GM21526 (cell line): ENCODE results near the gene SLC6A8.
"Not testable (repeated sequence)": the region's sequence is repeated elsewhere in the genome, so short reads cannot be mapped to it uniquely, and the experiment has no call there.

Experiments used
- ATAC-seq: cut with Tn5 transposase; IDR thresholded peaks from one replicate; pipeline ENCODE4 v1.9.1; 2021; ENCODE audit warnings: moderate library complexity; ENCODE audit not compliant: unreplicated experiment, low FRiP score

Gene SLC6A8

DNA sequence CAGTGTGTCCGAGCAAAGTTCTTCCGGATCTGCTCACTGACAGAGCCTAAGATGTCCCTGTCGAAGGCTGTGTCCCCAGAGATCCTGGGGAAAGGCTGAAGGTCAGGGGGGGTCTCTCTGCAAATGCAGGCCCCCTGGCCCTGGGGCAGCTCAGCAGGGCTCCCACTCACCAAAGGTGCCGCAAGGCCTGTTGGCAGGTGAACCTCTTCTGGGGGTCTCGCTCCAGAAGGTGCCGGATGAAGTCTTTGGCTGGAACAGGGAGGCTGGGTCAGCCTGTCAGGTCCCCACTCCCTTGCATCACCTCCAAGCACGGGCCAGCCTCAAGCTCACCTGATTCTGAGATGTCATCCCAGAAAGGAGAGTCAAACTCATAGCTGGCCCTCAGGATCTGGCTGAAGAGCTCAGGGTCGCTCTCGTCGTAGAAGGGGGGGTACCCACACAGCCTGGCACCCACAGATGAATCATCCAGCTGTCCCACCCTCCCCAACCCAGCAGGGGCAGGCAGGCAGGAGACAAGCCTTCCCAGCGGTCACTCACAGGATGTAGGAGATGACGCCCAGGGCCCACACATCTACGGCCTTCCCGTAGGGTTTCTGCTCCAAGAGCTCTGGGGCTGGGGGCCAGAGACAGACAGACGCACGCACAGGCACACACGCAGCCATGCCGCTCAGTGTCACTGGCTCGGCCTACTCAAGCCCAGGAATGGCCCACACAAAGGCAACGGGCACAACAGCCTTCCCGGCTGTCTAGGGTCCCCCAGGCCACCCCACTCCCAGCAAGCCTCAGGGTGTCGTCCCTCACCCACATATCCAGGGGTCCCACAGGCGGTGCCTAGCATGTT, 16.8 kb upstream of the SLC6A8 start:
- ATAC-seq, result no peak

DNA sequence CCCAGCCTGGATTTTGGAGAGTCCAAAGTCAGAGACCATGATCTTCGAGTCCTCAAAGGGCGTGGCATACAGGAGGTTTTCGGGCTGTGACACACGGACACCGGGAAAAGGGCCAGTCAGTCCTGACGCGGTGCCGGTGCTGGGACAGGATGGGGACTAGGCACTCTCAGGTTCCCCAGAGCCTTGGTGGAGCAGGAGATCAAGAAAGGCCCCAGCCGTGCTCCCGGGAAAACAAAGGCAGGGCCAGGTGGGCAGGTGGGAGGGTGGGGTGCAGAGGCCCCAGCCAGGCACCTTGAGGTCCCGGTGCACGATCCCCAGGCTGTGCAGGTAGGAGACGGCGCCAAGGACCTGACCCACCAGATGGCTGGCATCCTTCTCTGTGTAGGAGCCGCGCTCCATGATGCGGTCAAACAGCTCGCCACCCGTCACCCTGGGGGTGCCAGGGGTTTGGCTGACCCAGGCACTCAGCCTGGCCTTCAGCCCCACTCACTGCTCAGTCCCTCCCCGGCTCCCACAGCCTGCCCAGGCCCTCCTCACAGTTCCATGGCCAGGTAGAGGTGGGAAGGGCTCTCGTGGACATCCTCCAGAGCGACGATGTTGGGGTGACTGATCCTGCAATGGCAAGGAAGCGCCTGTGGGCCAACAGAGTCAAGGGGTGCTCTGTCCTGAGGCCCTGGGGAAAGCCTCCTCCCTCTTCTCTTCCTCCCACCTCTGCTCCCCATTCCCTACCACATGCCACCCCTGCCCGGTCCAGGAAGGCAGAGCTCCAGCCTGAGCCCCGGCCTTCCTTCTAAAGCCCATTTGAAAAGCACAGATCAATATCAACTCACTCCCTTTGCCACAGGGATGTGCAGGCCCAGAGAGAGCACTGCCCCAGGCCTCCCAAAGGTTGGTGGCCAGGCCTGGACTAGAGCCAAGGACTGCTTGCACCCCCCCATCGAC, 15.9 kb upstream of the SLC6A8 start:
- no peak for ATAC-seq

DNA sequence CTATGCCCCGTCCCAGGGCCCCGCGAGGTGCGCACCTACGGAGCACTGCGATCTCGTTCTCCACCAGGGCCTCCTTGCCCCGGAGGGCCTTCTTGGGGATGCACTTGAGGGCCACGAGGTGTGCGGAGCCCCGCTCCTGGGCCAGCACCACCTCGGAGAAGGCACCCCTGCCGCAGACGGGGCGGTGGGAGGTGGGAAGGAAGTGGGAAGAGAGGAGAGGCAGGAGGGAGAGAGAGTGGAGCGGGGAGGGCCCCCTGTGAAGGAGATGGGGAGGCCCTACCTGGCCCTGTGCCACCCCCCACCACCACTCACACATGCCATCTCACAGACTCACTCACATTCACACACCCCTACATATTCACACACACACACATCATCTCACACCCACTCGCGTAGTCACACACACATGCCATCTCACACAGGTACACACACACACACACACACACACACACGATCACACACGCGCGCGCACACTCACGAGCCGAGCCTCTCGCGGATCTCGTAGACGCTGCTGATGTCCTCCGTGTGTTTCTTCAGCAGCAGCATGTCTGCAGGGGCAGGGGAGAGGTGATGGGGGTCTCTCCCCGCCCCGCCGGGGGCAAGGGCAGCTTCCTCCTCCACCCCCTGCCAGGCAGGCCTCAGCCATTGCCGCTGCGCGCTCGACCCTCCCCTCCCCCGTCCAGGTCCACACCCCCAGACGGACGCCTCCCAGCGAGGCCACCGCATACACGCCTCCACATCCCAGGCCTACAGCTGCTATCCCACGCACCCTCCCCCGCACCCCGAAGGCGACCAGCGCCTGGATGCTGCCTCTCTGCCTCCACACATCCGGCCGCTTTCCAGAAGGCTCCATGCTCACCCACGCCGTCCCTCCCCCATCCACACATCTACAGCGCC, 14.9 kb upstream of the SLC6A8 start:
- ATAC-seq, result no peak

DNA sequence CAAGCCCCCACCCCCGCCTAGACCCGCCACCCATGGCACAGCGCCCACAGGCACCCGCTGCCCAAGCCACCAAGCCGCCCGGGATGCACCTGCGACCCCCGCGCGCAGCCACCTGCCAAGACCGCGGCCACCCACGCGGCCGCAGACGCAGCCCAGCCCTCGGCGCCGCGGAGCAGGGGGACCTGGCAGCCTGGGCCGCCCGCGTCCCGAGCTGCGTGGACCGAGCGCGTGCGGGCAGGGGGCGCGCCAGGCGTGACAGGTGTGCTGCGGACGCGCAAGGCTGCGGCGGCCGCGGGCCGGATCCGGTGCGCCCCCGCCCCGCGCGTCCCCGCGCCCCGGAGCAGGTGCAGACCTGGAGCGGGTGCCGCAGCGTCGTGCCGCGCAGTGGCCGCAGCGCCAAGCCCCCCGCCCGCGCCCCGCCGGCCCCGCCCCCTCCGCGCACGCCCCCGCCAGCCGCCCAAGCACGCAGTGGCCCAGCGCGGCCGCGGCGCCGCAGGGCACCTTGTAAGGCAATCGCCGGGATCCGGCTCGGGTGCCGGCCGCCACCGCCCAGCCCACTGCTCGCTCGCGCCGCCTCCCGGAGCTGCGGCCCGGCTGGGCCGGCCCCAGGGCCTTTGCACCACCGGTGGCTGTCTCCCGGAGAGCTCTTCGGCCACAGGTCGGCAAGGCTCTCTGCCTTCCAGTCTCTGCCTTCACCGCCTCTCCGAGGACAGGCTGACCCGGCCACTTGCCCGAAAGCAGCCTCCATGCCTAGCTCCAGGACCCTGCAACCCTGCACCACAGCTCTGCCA, 14.1 kb upstream of the SLC6A8 start, which contains the start of gene PNCK:
Gene PNCK, minus strand, starts transcription at position 386 of the 791 bp plus-strand sequence. CDS start 737 bp downstream, outside the sequence.
- no peak for ATAC-seq

DNA sequence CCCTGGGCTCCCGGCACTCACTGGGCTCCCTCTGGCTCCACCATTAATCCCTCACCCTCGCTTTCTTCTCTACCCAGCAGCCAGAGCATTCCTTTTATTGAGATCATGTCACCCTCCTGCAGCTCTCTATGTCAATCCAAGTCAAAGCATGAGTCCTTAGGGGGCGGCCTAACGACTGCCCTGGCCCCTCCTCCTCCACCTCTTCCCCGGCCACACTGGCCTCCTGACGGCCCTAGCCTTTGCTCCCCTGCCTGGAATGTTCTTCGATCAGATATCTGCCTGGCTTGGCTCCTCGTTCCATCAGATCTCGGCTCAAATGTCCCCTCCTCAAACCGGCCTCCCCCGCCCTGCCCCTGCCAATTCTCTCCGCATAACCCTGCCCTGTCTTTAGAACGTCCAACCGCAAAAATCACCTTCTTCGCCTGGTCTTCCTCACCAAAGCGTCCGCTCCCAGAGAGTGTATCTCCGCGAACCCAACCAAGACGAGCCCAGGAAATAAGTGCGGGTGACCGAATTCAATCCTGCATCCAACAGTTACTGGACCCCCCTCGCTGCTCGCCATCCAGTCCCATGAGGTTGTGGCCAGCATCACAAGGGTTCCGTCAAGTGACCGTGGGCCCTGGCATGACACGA, 13.4 kb upstream of the SLC6A8 start:
- no peak for ATAC-seq

DNA sequence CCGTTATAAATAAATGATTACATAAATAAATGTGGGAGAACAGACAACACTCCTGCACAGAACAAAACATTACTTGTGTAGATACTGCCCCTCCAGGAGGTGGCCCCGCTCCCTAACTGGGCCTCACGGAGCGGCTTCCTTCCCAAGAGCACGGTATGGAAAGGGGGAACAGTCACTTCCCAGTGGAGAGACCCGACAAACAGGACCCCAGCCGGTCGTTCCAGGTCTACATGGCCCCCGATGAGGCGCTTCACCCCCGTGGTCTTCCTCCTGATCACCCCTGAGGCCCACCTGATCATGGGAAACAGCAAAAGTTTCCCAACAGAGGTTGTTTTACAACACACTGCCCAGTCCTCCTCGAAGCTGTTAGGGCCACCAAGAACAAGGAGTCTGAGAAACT, 6.6 kb upstream of the SLC6A8 start:
- ATAC-seq, result no peak

DNA sequence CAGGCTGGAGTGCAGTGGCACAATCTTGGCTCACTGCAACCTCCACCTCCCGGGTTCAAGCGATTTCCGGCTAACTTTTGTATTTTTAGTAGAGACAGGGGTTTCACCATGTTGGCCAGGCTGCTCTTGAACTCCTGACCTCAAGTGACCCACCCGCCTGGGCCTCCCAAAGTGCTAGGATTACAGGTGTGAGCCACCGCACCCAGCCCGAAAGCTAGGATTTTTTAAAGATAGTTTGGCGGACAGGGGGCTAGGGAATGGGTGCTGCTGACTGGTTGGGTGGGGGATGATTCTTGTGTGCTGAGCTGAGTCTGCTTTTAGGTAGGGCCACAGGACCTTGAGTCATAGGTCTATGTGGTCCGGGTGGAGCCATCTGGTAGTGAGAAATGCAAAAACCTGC, 4.2 kb upstream of the SLC6A8 start:
- ATAC-seq, result not testable (repeated sequence)

DNA sequence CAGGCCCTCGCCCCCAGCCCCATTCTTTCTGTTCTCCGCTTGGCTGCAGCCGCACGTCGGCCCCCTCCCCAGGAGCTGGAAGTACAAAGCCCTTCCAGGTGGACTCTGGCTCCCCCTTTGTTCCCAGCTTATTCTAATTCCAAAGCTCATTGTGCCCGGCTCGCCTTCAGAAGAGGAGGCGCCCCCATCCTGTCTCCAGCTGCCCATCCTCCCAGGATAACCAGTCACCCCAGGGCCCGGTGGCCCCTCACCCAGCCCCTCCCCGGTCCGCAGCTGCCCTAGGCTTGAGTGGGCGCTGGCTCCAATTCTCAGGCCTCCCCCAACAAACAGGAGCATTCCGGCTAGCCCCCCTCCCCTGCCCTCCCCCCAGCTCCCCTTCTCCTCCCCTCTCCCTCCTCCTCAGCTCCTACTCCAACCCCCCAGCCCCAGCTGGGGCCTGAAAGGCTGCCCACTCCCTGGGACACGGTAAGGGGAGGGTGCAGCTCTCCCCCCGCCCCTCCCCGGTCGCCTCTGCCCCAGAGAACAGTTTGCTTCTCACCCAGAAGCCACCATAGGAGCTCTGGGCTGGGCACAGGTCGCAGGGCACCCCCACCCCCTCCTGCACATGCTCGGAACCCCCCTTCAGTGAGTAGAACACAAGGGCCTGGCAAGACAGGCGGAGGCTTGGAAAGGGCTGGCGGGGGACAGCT, 3.1 kb upstream of the SLC6A8 start:
- ATAC-seq, result no peak

DNA sequence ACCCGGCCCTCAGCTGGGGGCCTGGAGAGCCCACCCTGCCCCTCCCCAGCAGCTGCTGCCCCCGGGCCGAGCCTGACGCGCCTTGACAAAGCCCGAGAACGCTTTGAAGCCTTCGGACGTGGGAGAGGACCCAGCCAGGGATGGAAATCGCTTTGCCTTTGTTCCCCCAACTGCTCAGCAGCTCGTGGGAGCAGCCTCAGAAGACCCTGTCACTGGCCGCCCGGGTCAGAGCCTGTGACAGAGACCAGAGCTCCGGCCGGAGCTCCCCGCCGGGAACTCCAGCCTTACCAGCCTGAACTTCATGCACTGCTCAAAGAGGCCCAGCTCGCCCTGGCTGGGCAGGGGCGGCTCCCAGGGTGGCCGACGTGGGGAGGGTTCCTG, 2.6 kb upstream of the SLC6A8 start:
- no peak for ATAC-seq

DNA sequence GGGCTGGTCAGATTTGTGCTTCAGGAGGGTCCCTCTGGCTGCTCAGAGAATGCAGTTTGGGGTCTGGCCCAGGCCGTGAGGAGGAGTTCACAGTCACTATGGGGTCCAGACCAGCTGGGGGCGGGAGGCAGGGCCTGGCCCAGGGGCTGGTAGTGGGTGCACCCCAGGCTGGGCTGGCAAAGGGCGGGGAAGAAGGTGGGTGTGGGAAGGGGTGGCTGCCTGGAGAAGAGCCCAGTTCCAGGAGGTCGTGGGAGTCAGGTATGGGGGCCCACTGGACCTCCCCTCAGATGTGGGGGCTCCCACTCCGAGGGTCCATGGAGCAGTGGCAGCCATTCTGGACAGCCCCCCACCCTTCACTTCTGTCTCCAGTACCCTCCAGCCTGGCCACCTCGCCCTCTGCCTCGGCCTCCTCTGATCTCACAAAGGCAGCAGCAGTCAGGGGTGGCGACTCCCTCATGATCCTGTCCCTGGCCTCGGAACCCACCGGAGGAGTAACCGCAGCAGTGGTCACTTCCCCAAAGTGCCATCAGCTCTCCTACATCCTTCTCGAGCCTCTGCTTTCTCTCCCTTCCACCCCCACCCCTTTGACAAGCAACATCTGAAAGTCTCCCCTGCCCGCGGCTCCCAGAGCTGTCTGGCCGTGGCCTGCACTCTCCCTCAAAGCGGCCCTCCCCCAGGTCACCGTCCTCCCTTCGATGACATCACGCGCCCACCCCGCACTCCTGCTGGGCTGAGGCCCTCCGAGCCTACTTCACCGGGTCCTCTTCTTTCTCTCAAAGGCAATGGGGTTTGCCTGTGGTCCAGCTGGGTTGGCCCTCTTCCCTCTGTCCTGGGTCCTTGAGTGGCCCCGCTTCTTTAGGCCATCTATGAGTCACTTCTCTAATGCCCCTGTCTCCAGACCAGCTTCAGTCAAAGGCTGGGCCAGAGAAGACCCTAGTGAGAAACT, 1.7 kb upstream of the SLC6A8 start:
- ATAC-seq, result no peak

DNA sequence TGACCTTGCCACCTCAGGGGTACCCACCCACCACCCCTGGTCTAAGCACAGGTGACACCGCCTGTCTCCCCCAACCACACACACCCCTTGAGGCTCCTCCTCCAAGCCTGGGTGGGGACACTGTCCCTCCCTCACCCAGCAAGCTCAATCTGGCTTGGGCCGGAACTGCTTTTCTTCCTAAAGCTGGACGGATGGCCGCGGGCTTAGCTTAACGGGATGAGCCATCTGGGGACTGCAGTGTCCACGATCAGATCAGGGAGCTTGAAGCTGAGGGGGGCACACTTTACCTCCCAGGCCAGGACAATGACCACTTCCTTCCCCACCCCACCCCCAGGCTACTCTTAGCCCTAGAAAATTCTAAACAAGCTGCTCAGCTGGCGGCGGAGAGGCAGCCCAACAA, 1.0 kb upstream of the SLC6A8 start:
- no peak for ATAC-seq

DNA sequence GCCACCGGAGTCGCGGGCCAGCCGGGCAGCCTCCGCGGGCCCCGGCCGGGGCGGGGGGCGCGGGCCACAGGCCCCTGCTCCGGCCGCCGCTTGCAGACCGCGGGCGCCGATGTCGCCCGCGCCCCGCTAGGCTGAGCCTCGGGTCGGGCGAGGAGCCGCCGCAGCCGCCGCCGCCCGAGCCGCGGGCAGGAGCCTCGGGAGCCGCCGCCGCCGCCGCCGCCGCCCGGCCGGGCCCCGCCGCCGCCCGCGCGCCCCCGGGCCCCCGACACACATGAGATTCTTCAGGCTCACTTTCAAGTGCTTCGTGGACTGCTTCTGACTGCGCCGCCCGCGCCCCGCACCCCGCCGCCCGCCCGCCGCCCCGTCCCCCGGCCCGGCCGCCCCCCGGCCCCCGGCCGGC, 345 bp downstream of the SLC6A8 start:
- ATAC-seq, result no peak

DNA sequence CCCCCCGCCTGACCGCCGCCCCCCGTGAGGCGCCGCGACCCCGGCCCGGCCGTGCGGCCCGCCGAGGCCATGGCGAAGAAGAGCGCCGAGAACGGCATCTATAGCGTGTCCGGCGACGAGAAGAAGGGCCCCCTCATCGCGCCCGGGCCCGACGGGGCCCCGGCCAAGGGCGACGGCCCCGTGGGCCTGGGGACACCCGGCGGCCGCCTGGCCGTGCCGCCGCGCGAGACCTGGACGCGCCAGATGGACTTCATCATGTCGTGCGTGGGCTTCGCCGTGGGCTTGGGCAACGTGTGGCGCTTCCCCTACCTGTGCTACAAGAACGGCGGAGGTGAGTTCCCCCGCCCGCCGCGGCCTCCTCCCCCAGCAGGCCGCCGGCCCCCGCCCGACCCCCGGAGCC, 780 bp downstream of the SLC6A8 start:
- no peak for ATAC-seq

DNA sequence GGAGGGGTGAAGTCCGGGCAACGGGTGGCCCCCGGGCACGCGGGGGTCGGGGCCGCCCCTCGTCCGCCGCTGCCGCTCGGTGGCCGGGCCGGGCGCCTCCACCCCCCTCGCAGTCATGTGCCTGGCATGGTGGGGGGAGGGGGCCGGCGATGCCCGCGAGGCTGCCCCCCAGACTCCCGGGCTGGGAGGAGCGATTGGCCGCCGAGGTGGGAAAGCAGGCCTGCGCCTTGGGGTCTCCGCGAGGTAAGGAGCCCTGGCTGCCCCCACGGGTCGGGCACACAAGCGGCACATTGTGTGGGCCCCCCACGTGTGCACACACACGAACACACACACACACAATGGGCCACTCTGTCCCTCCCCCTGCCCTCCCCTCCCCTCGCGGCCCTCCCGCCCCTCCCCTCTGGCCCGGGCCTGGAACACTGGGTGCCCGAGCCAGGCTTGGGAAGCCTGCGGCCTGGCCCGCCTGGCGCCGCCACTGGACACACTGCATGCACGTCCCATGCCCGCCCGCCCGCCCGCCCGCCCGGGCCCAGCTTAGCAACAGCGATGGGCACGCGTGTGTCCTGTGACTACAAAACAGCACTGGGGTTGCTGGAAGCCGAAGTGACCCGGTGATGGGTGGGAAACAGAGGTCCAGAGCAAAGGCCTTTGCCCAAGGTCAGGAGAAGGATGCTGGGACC, 1.3 kb downstream of the SLC6A8 start:
- no peak for ATAC-seq

DNA sequence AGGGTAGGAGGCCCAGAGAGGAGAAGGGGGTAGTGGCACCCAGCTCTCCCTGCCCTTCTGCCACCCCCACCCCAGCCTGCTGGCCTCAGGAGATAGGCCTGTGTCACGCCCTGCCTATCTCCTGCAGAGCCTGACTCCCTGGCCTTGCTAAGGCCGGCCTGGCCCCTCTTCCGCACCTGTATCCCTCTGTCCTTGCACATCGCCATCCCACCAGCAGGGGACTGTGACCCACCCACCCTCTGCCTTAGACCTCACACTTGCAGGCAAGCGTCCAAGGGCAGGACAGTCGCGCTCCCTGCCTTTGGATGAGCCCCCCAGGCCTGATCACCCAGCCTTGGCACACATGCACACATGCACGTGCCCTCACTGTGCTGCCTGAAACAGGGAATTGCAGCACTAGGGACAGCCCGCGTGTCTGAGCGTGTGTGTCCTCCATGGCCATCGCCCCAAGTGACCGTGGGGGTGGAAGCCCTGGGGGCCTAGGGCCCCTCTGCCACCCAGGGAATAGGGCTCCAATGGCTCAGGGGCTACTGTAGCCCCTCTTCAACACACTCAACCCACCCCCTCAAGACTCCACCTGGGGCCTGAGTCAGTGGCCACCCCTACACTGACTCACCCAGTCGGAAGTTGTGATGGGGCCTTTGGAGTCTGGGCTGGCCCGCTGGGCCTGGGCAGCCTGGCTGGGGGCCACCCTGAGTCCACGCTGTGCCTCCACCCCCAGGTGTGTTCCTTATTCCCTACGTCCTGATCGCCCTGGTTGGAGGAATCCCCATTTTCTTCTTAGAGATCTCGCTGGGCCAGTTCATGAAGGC, 2.1 kb downstream of the SLC6A8 start:
- no peak for ATAC-seq

DNA sequence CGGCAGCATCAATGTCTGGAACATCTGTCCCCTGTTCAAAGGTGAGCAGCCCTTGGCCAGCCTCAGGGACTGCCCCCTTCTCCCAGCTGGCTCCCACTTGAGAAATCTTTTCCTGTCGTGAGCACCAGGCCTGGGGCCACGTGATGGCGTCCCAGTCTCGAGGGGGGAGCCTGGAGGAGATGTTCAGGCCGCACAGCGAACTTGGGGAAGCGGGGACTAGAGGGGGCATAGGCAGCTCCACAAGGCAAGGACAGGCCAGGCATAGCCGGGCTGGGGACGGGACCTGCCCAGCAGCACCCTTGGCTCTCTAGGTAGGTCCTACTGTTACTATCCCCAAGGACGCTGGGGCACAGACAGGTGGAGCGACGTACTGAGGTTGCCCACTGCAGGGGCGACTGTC, 2.7 kb downstream of the SLC6A8 start:
- no peak for ATAC-seq
